GM12875 (cell line): ENCODE measurements around the gene RASAL2.
"Not testable (repeated sequence)": the region's sequence is repeated elsewhere in the genome, so short reads cannot be mapped to it uniquely, and the experiment has no call there.

Source experiments
- H3K4me3 ChIP-seq: one replicate; pipeline ENCODE4 v1.5.1; 2011; ENCODE audit warnings: low read depth, low read length, control low read depth
- TF ChIP-seq, protein P1 (sequence below): IDR thresholded peaks from 2 replicates; pipeline ENCODE4 v1.5.1; 2011; ENCODE audit warnings: low read depth, mild to moderate bottlenecking, control low read depth, inconsistent platforms, low read length, moderate library complexity, borderline replicate concordance; ENCODE audit not compliant: insufficient read depth

RASAL2 gene

DNA sequence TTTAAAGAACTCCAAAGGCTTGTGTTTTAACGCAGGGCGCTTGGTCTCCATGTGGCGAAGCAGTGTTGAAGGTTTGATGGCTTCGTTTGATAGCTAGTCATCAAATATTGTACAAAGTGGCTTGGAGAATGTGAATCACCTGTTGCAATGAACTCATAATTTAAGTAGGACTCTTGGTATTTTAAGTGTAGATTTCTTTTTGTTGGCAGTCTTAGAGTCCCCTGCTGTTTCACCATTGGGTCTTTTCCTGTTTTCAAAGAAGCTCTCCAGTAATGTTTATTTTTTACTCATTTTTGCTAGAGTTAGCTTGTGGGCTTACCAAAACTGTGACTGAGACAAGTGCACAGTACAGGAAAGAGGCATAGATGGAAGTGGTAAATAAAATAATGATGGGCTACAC, 26.2 kb downstream of the RASAL2 start:
- TF ChIP-seq, protein P1, sequence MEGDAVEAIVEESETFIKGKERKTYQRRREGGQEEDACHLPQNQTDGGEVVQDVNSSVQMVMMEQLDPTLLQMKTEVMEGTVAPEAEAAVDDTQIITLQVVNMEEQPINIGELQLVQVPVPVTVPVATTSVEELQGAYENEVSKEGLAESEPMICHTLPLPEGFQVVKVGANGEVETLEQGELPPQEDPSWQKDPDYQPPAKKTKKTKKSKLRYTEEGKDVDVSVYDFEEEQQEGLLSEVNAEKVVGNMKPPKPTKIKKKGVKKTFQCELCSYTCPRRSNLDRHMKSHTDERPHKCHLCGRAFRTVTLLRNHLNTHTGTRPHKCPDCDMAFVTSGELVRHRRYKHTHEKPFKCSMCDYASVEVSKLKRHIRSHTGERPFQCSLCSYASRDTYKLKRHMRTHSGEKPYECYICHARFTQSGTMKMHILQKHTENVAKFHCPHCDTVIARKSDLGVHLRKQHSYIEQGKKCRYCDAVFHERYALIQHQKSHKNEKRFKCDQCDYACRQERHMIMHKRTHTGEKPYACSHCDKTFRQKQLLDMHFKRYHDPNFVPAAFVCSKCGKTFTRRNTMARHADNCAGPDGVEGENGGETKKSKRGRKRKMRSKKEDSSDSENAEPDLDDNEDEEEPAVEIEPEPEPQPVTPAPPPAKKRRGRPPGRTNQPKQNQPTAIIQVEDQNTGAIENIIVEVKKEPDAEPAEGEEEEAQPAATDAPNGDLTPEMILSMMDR: no peak

DNA sequence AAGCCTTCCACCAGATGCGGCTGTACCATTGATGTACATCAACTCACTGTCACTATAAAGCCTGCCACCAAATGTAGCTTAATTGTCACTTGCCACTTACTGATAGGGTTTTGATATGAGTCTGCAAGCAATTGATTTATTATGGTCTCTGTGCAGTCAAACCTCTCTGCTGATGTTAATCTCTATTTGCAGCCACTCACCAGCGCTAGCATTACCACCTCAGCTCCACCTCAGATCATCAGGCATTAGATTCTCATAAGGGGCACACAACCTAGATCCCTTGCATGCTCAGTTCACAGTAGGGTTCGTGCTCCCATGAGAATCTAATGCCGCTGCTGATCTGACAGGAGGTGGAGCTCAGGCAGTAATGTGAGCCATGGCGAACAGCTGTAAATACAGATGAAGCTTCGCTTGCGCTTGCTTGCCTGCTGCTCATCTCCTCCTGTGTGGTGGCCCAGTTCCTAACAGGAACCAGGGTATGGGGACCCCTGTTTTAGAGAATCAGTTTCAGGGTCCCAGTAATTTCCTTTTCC, 26.7 kb downstream of the RASAL2 start:
- not testable (repeated sequence) for H3K4me3 ChIP-seq

More for the DNA sequence above, 26.2 kb downstream of the RASAL2 start:
- no peak overlapping the region for H3K4me3 ChIP-seq

GRCh38 chr1:178121883-178122282, 28.0 kb downstream of the RASAL2 start:
- TF ChIP-seq, protein P1: no peak

DNA sequence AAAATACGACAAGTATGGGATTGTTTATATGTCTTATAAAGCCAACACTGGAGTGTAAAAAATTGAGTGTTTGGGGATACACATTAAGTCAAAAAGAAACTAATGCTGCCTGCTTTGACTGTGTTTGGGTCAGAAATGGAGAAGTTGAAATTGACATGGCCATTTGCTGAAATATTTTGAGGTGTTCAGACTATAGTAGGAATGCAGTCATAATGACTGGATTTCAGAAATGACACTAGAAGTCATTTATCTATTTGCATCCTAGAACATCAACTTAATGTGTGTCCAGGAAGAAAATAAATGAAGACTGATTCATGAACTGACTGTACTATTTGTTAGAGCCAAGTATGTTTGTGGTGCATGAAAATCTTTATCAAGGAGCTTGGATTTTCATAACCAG, 28.4 kb downstream of the RASAL2 start:
- TF ChIP-seq, protein P1: no peak

More at GRCh38 chr1:178121883-178122282, 28.0 kb downstream of the RASAL2 start:
- H3K4me3 ChIP-seq: no peak overlapping the region

GRCh38 chr1:178124115-178124514, 30.2 kb downstream of the RASAL2 start:
- no peak overlapping the region for H3K4me3 ChIP-seq
- TF ChIP-seq, protein P1: no peak

More for the DNA sequence above, 28.4 kb downstream of the RASAL2 start:
- H3K4me3 ChIP-seq: no peak overlapping the region

- no peak overlapping the region for H3K4me3 ChIP-seq
- TF ChIP-seq, protein P1: no peak
These were observed 32.4 kb downstream of the RASAL2 start for GRCh38 chr1:178126261-178126660.

GRCh38 chr1:178126741-178127185, 32.9 kb downstream of the RASAL2 start:
- no peak overlapping the region for H3K4me3 ChIP-seq
- TF ChIP-seq, protein P1: no peak
